Measurements from ENCODE around the gene LIN7C. TPM values are rescaled to one million over a fixed set of nuclear protein-coding genes. Genes with fewer than 3 reads are reported as not detected.

Gene LIN7C
- total and polyA plus RNA-seq, 2 of the 13 experiments (the other 11 are each of a cell fraction or from before 2014, with no cell fraction given) = 14.8 to 37.2 TPM

DNA sequence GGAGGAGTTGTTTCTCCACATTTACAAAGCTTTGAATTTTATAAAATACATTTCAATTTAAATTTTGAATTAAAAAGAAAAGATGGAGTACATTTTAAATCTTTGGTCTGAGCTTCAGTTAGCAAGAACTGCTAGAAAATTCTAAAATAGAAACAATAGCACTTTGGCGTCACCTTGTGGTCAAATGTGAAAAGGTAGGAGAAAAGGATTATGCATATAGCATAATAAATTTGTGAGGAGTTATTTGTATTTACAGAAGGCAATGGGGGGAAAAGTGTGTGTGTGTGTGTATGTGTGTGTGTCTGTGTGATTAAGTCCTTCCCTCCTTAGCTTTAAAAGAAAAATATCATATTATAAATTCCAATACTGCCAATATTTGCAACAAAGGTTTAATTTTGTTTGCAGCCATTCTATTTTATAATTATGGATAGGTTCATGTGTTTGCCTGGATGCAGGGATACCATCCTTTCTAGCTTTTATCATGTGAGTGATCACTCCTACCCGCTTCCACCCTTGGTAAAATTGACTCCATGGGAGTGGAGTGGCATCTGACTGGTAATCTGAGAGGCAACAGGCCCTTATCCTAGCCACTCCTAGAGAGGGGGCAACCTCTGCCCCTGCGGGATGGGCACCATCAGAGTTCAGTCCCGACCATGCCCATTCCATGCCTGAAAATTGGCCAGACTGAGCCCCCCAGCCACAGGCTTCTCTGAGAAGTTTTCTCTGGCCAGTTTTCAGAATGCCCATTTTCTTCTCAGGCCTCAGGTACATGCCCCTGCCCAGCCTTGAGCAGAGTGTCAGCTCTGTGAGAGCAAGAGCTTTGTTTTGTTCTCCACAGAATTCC lies 20.4 kb downstream of the LIN7C start:
- TF ChIP-seq RAD21 (CRISPR knock-in tag; IDR thresholded peaks at IDR 0.05) (peak; percentile 79), STAG1 (CRISPR knock-in tag; IDR thresholded peaks at IDR 0.05) (peak; percentile 97), SMYD3 (CRISPR knock-in tag; IDR thresholded peaks at IDR 0.05) (no peak), SMC3 (IDR thresholded peaks at IDR 0.05; ENCODE audit: low read length) (peak; percentile 94)
- TF ChIP-seq, protein P1, sequence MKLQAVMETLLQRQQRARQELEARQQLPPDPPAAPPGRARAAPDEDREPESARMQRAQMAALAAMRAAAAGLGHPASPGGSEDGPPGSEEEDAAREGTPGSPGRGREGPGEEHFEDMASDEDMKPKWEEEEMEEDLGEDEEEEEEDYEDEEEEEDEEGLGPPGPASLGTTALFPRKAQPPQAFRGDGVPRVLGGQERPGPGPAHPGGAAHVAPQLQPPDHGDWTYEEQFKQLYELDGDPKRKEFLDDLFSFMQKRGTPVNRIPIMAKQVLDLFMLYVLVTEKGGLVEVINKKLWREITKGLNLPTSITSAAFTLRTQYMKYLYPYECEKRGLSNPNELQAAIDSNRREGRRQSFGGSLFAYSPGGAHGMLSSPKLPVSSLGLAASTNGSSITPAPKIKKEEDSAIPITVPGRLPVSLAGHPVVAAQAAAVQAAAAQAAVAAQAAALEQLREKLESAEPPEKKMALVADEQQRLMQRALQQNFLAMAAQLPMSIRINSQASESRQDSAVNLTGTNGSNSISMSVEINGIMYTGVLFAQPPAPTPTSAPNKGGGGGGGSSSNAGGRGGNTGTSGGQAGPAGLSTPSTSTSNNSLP (IDR thresholded peaks at IDR 0.05; ENCODE audit: low read depth, low read length) = peak; percentile 72; the same call in 1 of the 2 replicates
- TF ChIP-seq, protein P2, sequence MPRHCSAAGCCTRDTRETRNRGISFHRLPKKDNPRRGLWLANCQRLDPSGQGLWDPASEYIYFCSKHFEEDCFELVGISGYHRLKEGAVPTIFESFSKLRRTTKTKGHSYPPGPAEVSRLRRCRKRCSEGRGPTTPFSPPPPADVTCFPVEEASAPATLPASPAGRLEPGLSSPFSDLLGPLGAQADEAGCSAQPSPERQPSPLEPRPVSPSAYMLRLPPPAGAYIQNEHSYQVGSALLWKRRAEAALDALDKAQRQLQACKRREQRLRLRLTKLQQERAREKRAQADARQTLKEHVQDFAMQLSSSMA (CRISPR knock-in tag; IDR thresholded peaks at IDR 0.05) = no peak
- TF ChIP-seq, protein P3, sequence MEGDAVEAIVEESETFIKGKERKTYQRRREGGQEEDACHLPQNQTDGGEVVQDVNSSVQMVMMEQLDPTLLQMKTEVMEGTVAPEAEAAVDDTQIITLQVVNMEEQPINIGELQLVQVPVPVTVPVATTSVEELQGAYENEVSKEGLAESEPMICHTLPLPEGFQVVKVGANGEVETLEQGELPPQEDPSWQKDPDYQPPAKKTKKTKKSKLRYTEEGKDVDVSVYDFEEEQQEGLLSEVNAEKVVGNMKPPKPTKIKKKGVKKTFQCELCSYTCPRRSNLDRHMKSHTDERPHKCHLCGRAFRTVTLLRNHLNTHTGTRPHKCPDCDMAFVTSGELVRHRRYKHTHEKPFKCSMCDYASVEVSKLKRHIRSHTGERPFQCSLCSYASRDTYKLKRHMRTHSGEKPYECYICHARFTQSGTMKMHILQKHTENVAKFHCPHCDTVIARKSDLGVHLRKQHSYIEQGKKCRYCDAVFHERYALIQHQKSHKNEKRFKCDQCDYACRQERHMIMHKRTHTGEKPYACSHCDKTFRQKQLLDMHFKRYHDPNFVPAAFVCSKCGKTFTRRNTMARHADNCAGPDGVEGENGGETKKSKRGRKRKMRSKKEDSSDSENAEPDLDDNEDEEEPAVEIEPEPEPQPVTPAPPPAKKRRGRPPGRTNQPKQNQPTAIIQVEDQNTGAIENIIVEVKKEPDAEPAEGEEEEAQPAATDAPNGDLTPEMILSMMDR (CRISPR knock-in tag; IDR thresholded peaks at IDR 0.05) = peak; percentile 75
- peak; percentile 54 for DNase-seq (ENCODE audit: low spot score)
- no peaks in the 10 kb centered on the region for H3K79me2 ChIP-seq (ENCODE audit: insufficient read depth, low read length)
- no peak overlapping the region for H3K4me3 ChIP-seq (replicated peaks in 1 of 3; ENCODE audit: insufficient read depth in 1 of 3, low read depth in 2 of 3, low read length in 3 of 3)
- no TSS peak for BruUV-seq (replicated peaks)
- peaks cover 6% of the 10 kb centered on the region; the same call in 1 of the 2 replicates for H3K4me1 ChIP-seq (ENCODE audit: insufficient read depth, low read length)
- peak; percentile 54 for ATAC-seq
- in situ Hi-C loops (cut with HindIII; ENCODE audit: extremely low pct_ligation_motif_present, low pct_unique_long_range_greater_than_20kb) (loop anchor here (25.0 kb wide), 1 partner anchor 724 kb away; no protein-coding TSS in a partner anchor), intact Hi-C loops (cut with micrococcal nuclease; ENCODE audit: unreplicated experiment) (loop anchor here (1.0 to 2.0 kb wide), 3 partner anchors 281 to 732 kb away; no protein-coding TSS in a partner anchor)
- no peak for FAIRE-seq
- H4K20me1 ChIP-seq (ENCODE audit: insufficient read depth, low read length) = no peaks in the 10 kb centered on the region
- no peak overlapping the region for H3K4me2 ChIP-seq (ENCODE audit: low read depth, low read length)
- 17% methylated on average over 3 of the region's 4 CpGs for WGBS (ENCODE audit: low lambda C conversion rate)
- H2AFZ ChIP-seq (ENCODE audit: low read length) = no peak overlapping the region
- no peak overlapping the region for H3K9ac ChIP-seq (ENCODE audit: insufficient read depth, low read depth, low read length)
- peaks cover 0 to 4% of the 10 kb centered on the region in 2 experiments; a peak in 2 of 5 replicates for H3K36me3 ChIP-seq (replicated peaks in 1 of 2; ENCODE audit: control insufficient read depth in 1 of 2, insufficient read depth in 2 of 2, low read length in 2 of 2)
- no peaks in the 10 kb centered on the region; a peak in 1 of 5 replicates for H3K27me3 ChIP-seq (ENCODE audit: control insufficient read depth in 1 of 2, insufficient read depth in 2 of 2, low read length in 2 of 2)
- H3K9me3 ChIP-seq (ENCODE audit: low read length) = no peaks in the 10 kb centered on the region
- no peak overlapping the region for H3K27ac ChIP-seq (ENCODE audit: extremely low read length, insufficient read depth, low read length)
- POLR2A ChIA-PET = interaction anchor here (2.0 kb wide), 1 partner anchor 13 kb away, joined by 12 read pairs; the partner anchor contains the start of gene LGR4
- CTCF ChIA-PET (ENCODE audit: low intra/inter-chr PET ratio, low total read pairs) = interaction anchor here (0.8 to 1.9 kb wide), 3 partner anchors 302 to 732 kb away, joined by 3 to 35 read pairs (median 4); no protein-coding TSS in a partner anchor
